SK-N-SH treated with all-trans-retinoic acid at 6 μM for 48 hours (cell line): ENCODE measurements around the gene C9orf50.

Experiments used
- ATAC-seq: fragments of 200-7000 bp; cut with Tn5 transposase; 3 replicates; pipeline ENCODE4 v1.9.1; 2020; ENCODE audit warnings: mild to moderate bottlenecking, moderate library complexity
- ARNTL ChIP-seq: fragments of 450-650 bp; formaldehyde crosslinking; IDR thresholded peaks from 2 replicates; pipeline ENCODE4 v1.5.0; 2020; ENCODE audit warnings: low read depth, mild to moderate bottlenecking, moderate library complexity, borderline replicate concordance
- BACH2 ChIP-seq: fragments of 250-450 bp; sonication (Bioruptor Pico); IDR thresholded peaks from 2 replicates; pipeline ENCODE4 v1.9.0; 2021; ENCODE audit warnings: mild to moderate bottlenecking, borderline replicate concordance
- CSDC2 ChIP-seq: fragments of 250-450 bp; sonication (Bioruptor Pico); IDR thresholded peaks from 2 replicates; pipeline ENCODE4 v1.5.0; 2020; ENCODE audit warnings: mild to moderate bottlenecking, moderate library complexity
- CSRNP3 ChIP-seq: fragments of 250-450 bp; sonication (Bioruptor Pico); IDR thresholded peaks from 2 replicates; pipeline ENCODE4 v1.5.1; 2021; ENCODE audit warnings: mild to moderate bottlenecking, moderate library complexity
- ESRRG ChIP-seq: fragments of 250-450 bp; sonication (Bioruptor Pico); IDR thresholded peaks from 2 replicates; pipeline ENCODE4 v1.6.1; 2021; ENCODE audit warnings: mild to moderate bottlenecking
- GLIS3 ChIP-seq: fragments of 250-450 bp; sonication (Bioruptor Pico); IDR thresholded peaks from 2 replicates; pipeline ENCODE4 v1.5.0; 2020; ENCODE audit warnings: mild to moderate bottlenecking, moderate library complexity
- ISL1 ChIP-seq: fragments of 250-450 bp; sonication (Bioruptor Pico); IDR thresholded peaks from 2 replicates; pipeline ENCODE4 v2.1.2; 2022; ENCODE audit warnings: mild to moderate bottlenecking, moderate library complexity
- OSR1 ChIP-seq: fragments of 250-450 bp; sonication (Bioruptor Pico); IDR thresholded peaks from 2 replicates; pipeline ENCODE4 v1.8.0; 2022; ENCODE audit warnings: moderate library complexity, mild to moderate bottlenecking, inconsistent platforms
- PPARA ChIP-seq: fragments of 250-450 bp; sonication (Bioruptor Pico); IDR thresholded peaks from 2 replicates; pipeline ENCODE4 v1.5.0; 2020; ENCODE audit warnings: mild to moderate bottlenecking, borderline replicate concordance
- RARB ChIP-seq: fragments of 250-450 bp; sonication (Bioruptor Pico); IDR thresholded peaks from 2 replicates; pipeline ENCODE4 v1.8.0; 2021; ENCODE audit warnings: mild to moderate bottlenecking, moderate library complexity
- SNAI2 ChIP-seq: fragments of 250-450 bp; sonication (Bioruptor Pico); IDR thresholded peaks from 2 replicates; pipeline ENCODE4 v1.5.0; 2020; ENCODE audit warnings: mild to moderate bottlenecking, moderate library complexity
- TCF4 ChIP-seq: fragments of 250-450 bp; sonication (Bioruptor Pico); IDR thresholded peaks from 2 replicates; pipeline ENCODE4 v1.8.0; 2021; ENCODE audit warnings: mild to moderate bottlenecking, moderate library complexity, borderline replicate concordance
- TOX ChIP-seq: fragments of 250-450 bp; sonication (Bioruptor Pico); IDR thresholded peaks from 2 replicates; pipeline ENCODE4 v1.8.0; 2021; ENCODE audit warnings: mild to moderate bottlenecking, moderate library complexity, borderline replicate concordance
- TSHZ2 ChIP-seq: fragments of 250-450 bp; sonication (Bioruptor Pico); IDR thresholded peaks from 2 replicates; pipeline ENCODE4 v1.5.0; 2020; ENCODE audit warnings: mild to moderate bottlenecking, moderate library complexity
- ZC3H10 ChIP-seq: fragments of 250-450 bp; sonication (Bioruptor Pico); IDR thresholded peaks from 2 replicates; pipeline ENCODE4 v1.5.1; 2021; ENCODE audit warnings: mild to moderate bottlenecking, moderate library complexity
- ZFP3 ChIP-seq: fragments of 250-450 bp; sonication (Bioruptor Pico); IDR thresholded peaks from 2 replicates; pipeline ENCODE4 v1.5.0; 2020; ENCODE audit warnings: mild to moderate bottlenecking, moderate library complexity
- ZNF565 ChIP-seq: fragments of 450-650 bp; formaldehyde crosslinking; conservative IDR thresholded peaks from 2 replicates; pipeline ENCODE4 v1.5.0; 2020; ENCODE audit warnings: low read depth, mild to moderate bottlenecking, moderate library complexity
- ZNF70 ChIP-seq: fragments of 450-650 bp; formaldehyde crosslinking; IDR thresholded peaks from 2 replicates; pipeline ENCODE4 v1.5.0; 2020; ENCODE audit warnings: mild to moderate bottlenecking, moderate library complexity
- ZNF8 ChIP-seq: fragments of 450-650 bp; formaldehyde crosslinking; IDR thresholded peaks from 2 replicates; pipeline ENCODE4 v1.5.0; 2020; ENCODE audit warnings: mild to moderate bottlenecking, moderate library complexity
- TF ChIP-seq, protein P1 (sequence below): fragments of 250-450 bp; sonication (Bioruptor Pico); IDR thresholded peaks from 2 replicates; pipeline ENCODE4 v1.5.1; 2020; ENCODE audit warnings: low read depth, mild to moderate bottlenecking, moderate library complexity
- TF ChIP-seq, protein P2 (sequence below): fragments of 250-450 bp; sonication (Bioruptor Pico); IDR thresholded peaks from 2 replicates; pipeline ENCODE4 v1.8.0; 2020; ENCODE audit warnings: mild to moderate bottlenecking, moderate library complexity, borderline replicate concordance

The C9orf50 gene

GRCh38 chr9:129655696-129656095 lies 34.8 kb upstream of the C9orf50 start:
- TF ChIP-seq CSRNP3 (CRISPR knock-in tag) (no peak), ZNF565 (no peak), CSDC2 (CRISPR knock-in tag) (no peak), PPARA (CRISPR knock-in tag) (no peak), SNAI2 (CRISPR knock-in tag) (no peak), ARNTL (CRISPR knock-in tag) (no peak), ZC3H10 (no peak), TCF4 (CRISPR knock-in tag) (no peak), ISL1 (CRISPR knock-in tag) (no peak)
- TF ChIP-seq, protein P1, sequence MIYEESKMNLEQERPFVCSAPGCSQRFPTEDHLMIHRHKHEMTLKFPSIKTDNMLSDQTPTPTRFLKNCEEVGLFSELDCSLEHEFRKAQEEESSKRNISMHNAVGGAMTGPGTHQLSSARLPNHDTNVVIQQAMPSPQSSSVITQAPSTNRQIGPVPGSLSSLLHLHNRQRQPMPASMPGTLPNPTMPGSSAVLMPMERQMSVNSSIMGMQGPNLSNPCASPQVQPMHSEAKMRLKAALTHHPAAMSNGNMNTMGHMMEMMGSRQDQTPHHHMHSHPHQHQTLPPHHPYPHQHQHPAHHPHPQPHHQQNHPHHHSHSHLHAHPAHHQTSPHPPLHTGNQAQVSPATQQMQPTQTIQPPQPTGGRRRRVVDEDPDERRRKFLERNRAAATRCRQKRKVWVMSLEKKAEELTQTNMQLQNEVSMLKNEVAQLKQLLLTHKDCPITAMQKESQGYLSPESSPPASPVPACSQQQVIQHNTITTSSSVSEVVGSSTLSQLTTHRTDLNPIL: no peak
- ATAC-seq: no peak

DNA sequence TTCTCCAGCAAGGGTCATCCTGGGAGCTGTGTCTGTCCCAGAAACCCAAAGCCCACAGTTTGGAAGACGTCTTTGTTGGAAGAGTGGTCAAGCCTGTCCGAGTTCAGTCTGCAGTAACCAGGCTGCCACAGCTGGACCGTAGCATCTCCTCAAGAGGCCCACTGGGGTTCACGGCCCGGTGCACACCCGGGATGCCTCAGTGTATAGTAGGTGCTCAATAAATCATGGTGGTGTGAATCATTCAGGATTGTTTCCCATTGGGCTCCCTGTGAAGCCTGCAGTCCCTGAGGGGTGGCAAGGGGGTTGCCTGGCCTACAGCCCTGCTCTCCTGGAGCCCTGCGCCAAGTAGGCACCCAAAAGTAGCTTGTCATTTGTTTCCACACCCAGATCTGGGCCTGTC lies 34.3 kb upstream of the C9orf50 start:
- ATAC-seq: no peak
- TF ChIP-seq ISL1 (CRISPR knock-in tag) (no peak), TCF4 (CRISPR knock-in tag) (no peak), CSRNP3 (CRISPR knock-in tag) (no peak), TSHZ2 (CRISPR knock-in tag) (no peak), PPARA (CRISPR knock-in tag) (no peak), ZC3H10 (no peak), ZNF565 (no peak), ARNTL (CRISPR knock-in tag) (no peak), SNAI2 (CRISPR knock-in tag) (no peak), ESRRG (no peak), BACH2 (CRISPR knock-in tag) (no peak), CSDC2 (CRISPR knock-in tag) (no peak), RARB (CRISPR knock-in tag) (no peak), GLIS3 (CRISPR knock-in tag) (no peak), TOX (CRISPR knock-in tag) (no peak), ZNF8 (no peak), ZFP3 (CRISPR knock-in tag) (no peak)
- TF ChIP-seq, protein P1: no peak
- TF ChIP-seq, protein P2, sequence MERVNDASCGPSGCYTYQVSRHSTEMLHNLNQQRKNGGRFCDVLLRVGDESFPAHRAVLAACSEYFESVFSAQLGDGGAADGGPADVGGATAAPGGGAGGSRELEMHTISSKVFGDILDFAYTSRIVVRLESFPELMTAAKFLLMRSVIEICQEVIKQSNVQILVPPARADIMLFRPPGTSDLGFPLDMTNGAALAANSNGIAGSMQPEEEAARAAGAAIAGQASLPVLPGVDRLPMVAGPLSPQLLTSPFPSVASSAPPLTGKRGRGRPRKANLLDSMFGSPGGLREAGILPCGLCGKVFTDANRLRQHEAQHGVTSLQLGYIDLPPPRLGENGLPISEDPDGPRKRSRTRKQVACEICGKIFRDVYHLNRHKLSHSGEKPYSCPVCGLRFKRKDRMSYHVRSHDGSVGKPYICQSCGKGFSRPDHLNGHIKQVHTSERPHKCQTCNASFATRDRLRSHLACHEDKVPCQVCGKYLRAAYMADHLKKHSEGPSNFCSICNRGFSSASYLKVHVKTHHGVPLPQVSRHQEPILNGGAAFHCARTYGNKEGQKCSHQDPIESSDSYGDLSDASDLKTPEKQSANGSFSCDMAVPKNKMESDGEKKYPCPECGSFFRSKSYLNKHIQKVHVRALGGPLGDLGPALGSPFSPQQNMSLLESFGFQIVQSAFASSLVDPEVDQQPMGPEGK: no peak
- TF ChIP-seq, all 23 proteins: peak for 0

- no peak for ATAC-seq
- TF ChIP-seq OSR1 (no peak), ARNTL (CRISPR knock-in tag) (no peak), PPARA (CRISPR knock-in tag) (no peak), SNAI2 (CRISPR knock-in tag) (no peak), RARB (CRISPR knock-in tag) (no peak), CSDC2 (CRISPR knock-in tag) (no peak), CSRNP3 (CRISPR knock-in tag) (no peak), ESRRG (no peak), GLIS3 (CRISPR knock-in tag) (no peak), ISL1 (CRISPR knock-in tag) (no peak), ZNF70 (CRISPR knock-in tag) (no peak), ZFP3 (CRISPR knock-in tag) (no peak), TOX (CRISPR knock-in tag) (no peak)
- TF ChIP-seq, protein P1: no peak
Observed at GRCh38 chr9:129654554-129655040, 33.7 kb upstream of the C9orf50 start.
